GM19395 (cell line): ENCODE measurements around the gene KCNMB2.

Source experiments
- ATAC-seq: cut with Tn5 transposase; IDR thresholded peaks from one replicate; pipeline ENCODE4 v1.9.1; 2021; ENCODE audit warnings: mild to moderate bottlenecking, moderate library complexity; ENCODE audit not compliant: unreplicated experiment

Gene KCNMB2

GRCh38 chr3:178802993-178803693 is 266.9 kb downstream of the KCNMB2 start:
- no peak for ATAC-seq

GRCh38 chr3:178804606-178805005 is 268.4 kb downstream of the KCNMB2 start:
- no peak for ATAC-seq

- ATAC-seq: no peak
Observed at GRCh38 chr3:178805741-178806140, 269.5 kb downstream of the KCNMB2 start.

GRCh38 chr3:178806651-178807050 is 270.4 kb downstream of the KCNMB2 start:
- no peak for ATAC-seq

GRCh38 chr3:178807694-178808093 is 271.5 kb downstream of the KCNMB2 start:
- ATAC-seq: no peak

- ATAC-seq: no peak
Observed at GRCh38 chr3:178808748-178809147, 272.5 kb downstream of the KCNMB2 start.

- ATAC-seq: no peak
Observed at GRCh38 chr3:178810181-178810580, 273.9 kb downstream of the KCNMB2 start.

GRCh38 chr3:178822722-178823121 is 286.5 kb downstream of the KCNMB2 start:
- ATAC-seq: no peak

GRCh38 chr3:178823150-178823549 is 286.9 kb downstream of the KCNMB2 start:
- ATAC-seq: no peak

- ATAC-seq: no peak
Observed at GRCh38 chr3:178823591-178824246, 287.5 kb downstream of the KCNMB2 start.

GRCh38 chr3:178826435-178827123 is 290.3 kb downstream of the KCNMB2 start:
- ATAC-seq: peak; percentile 70

GRCh38 chr3:178827285-178827856 is 291.1 kb downstream of the KCNMB2 start:
- ATAC-seq: no peak

GRCh38 chr3:178833695-178834094 is 297.5 kb downstream of the KCNMB2 start:
- no peak for ATAC-seq

- ATAC-seq: no peak
Observed at GRCh38 chr3:178835033-178835432, 298.8 kb downstream of the KCNMB2 start.

- no peak for ATAC-seq
Observed at GRCh38 chr3:178837512-178837911, 301.3 kb downstream of the KCNMB2 start.

GRCh38 chr3:178840586-178840985 is 304.4 kb downstream of the KCNMB2 start:
- no peak for ATAC-seq

GRCh38 chr3:178841011-178841410 is 304.8 kb downstream of the KCNMB2 start:
- ATAC-seq: no peak

- ATAC-seq: no peak
Observed at GRCh38 chr3:178844916-178845315, 308.7 kb downstream of the KCNMB2 start.

GRCh38 chr3:178845420-178846118 is 309.3 kb downstream of the KCNMB2 start:
- ATAC-seq: no peak

GRCh38 chr3:178847190-178847589 is 311.0 kb downstream of the KCNMB2 start:
- no peak for ATAC-seq
